ENCODE measurements around the gene PITPNM3. TPM values are rescaled to one million over a fixed set of nuclear protein-coding genes. Genes with fewer than 3 reads are reported as not detected.

PITPNM3 gene
- total RNA-seq, 1 donor from 2014 or later = 8.6 TPM

- intact Hi-C loops (cut with DNase I) = no loop called here
- H3K4me1 ChIP-seq = no peaks in the 10 kb centered on the region
- no peaks in the 10 kb centered on the region for H3K9me3 ChIP-seq
- TF ChIP-seq CTCF (IDR thresholded peaks at IDR 0.05) (no peak), POLR2AphosphoS5 (IDR thresholded peaks at IDR 0.05; ENCODE audit: insufficient read depth in 1 of 2, low read depth in 1 of 2) (no peak), POLR2A (IDR thresholded peaks at IDR 0.05) (no peak)
- H3K4me3 ChIP-seq = no peak overlapping the region
- H3K27me3 ChIP-seq = no peaks in the 10 kb centered on the region
- no peak for DNase-seq (ENCODE audit: extremely low spot score in 2 of 2)
- no peak overlapping the region for H3K27ac ChIP-seq
- peaks cover 0 to 43% of the 10 kb centered on the region in 2 donors for H3K36me3 ChIP-seq
These were observed 27.1 kb upstream of the PITPNM3 start for GRCh38 chr17:6583411-6583810.

GRCh38 chr17:6580625-6581024 lies 24.3 kb upstream of the PITPNM3 start:
- Histone ChIP-seq H3K9me3 (no peaks in the 10 kb centered on the region), H3K27ac (no peak overlapping the region), H3K36me3 (peaks cover 0 to 29% of the 10 kb centered on the region in 2 donors), H3K4me3 (no peak overlapping the region), H3K4me1 (peaks cover 4% of the 10 kb centered on the region), H3K27me3 (no peaks in the 10 kb centered on the region)
- intact Hi-C loops (cut with DNase I) = no loop called here
- DNase-seq (ENCODE audit: extremely low spot score in 2 of 2) = no peak
- no peak for TF ChIP-seq POLR2A (IDR thresholded peaks at IDR 0.05)
- no peak for TF ChIP-seq CTCF (IDR thresholded peaks at IDR 0.05)
- no peak for TF ChIP-seq POLR2AphosphoS5 (IDR thresholded peaks at IDR 0.05; ENCODE audit: insufficient read depth in 1 of 2, low read depth in 1 of 2)

- H3K9me3 ChIP-seq = no peaks in the 10 kb centered on the region
- peaks cover 0 to 16% of the 10 kb centered on the region in 2 donors for H3K36me3 ChIP-seq
- intact Hi-C loops (cut with DNase I) = no loop called here
- no peak overlapping the region for H3K27ac ChIP-seq
- DNase-seq (ENCODE audit: extremely low spot score in 2 of 2) = no peak
- no peak overlapping the region for H3K4me3 ChIP-seq
- H3K4me1 ChIP-seq = peaks cover 14% of the 10 kb centered on the region
- no peaks in the 10 kb centered on the region for H3K27me3 ChIP-seq
- TF ChIP-seq POLR2A (IDR thresholded peaks at IDR 0.05) (no peak), POLR2AphosphoS5 (IDR thresholded peaks at IDR 0.05; ENCODE audit: insufficient read depth in 1 of 2, low read depth in 1 of 2) (no peak), CTCF (IDR thresholded peaks at IDR 0.05) (no peak)
These were observed 22.1 kb upstream of the PITPNM3 start for GRCh38 chr17:6578491-6578890.

GRCh38 chr17:6577686-6578263 lies 21.4 kb upstream of the PITPNM3 start:
- Histone ChIP-seq H3K27me3 (no peaks in the 10 kb centered on the region), H3K4me3 (no peak overlapping the region), H3K27ac (no peak overlapping the region), H3K9me3 (no peaks in the 10 kb centered on the region), H3K36me3 (peaks cover 0 to 9% of the 10 kb centered on the region in 2 donors), H3K4me1 (peaks cover 14% of the 10 kb centered on the region)
- DNase-seq (ENCODE audit: extremely low spot score in 2 of 2) = no peak
- TF ChIP-seq CTCF (IDR thresholded peaks at IDR 0.05) (no peak), POLR2AphosphoS5 (IDR thresholded peaks at IDR 0.05; ENCODE audit: insufficient read depth in 1 of 2, low read depth in 1 of 2) (peak in 1 of 2 donors; percentile 53), POLR2A (IDR thresholded peaks at IDR 0.05) (no peak)
- intact Hi-C loops (cut with DNase I) = no loop called here

GRCh38 chr17:6576038-6576785 lies 19.9 kb upstream of the PITPNM3 start:
- no peak for DNase-seq (ENCODE audit: extremely low spot score in 2 of 2)
- no peaks in the 10 kb centered on the region for H3K36me3 ChIP-seq
- intact Hi-C loops (cut with DNase I) = no loop called here
- no peak overlapping the region for H3K4me3 ChIP-seq
- H3K27me3 ChIP-seq = no peaks in the 10 kb centered on the region
- H3K4me1 ChIP-seq = peaks cover 19% of the 10 kb centered on the region
- no peak overlapping the region for H3K27ac ChIP-seq
- H3K9me3 ChIP-seq = no peaks in the 10 kb centered on the region
- TF ChIP-seq POLR2AphosphoS5 (IDR thresholded peaks at IDR 0.05; ENCODE audit: insufficient read depth in 1 of 2, low read depth in 1 of 2) (no peak), CTCF (IDR thresholded peaks at IDR 0.05) (no peak), POLR2A (IDR thresholded peaks at IDR 0.05) (no peak)
